HG02973 (cell line): ENCODE results near the gene ESAM.
"Not testable (repeated sequence)": the region's sequence is repeated elsewhere in the genome, so short reads cannot be mapped to it uniquely, and the experiment has no call there.

Experiments used
- ATAC-seq: cut with Tn5 transposase; IDR thresholded peaks from one replicate; pipeline ENCODE4 v1.9.1; 2021; ENCODE audit warnings: moderate library complexity; ENCODE audit not compliant: unreplicated experiment

Gene ESAM

GRCh38 chr11:124776865-124777645 is 15.0 kb upstream of the ESAM start:
- ATAC-seq = no peak

- not testable (repeated sequence) for ATAC-seq
Observed at GRCh38 chr11:124770959-124771358, 8.9 kb upstream of the ESAM start.

- no peak for ATAC-seq
Observed at GRCh38 chr11:124769806-124770774, 8.0 kb upstream of the ESAM start.

DNA sequence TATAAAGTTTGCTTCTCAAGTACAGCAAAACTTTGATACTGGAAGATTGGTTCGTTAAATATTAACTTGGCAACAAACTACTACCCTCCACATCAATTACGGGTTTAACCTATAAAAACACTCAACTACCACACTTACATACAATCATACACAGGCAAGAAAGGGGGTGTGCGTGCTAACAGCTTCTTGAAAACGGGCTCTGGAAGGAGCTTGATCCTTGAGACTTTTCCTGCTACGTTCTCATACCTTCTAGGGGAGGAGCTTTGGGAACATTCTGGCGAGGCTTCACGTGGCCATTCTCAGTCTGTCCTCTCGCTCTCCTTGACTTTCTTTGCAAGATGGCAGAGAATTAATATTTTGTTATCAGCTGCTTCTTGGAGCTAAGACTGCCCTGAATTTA is 6.8 kb upstream of the ESAM start:
- no peak for ATAC-seq

GRCh38 chr11:124766156-124766555 is 4.1 kb upstream of the ESAM start:
- no peak for ATAC-seq

- ATAC-seq = no peak
Observed at GRCh38 chr11:124763156-124763947, 1.3 kb upstream of the ESAM start.

- ATAC-seq = peak; percentile 13
Observed at GRCh38 chr11:124762624-124763155, 600 bp upstream of the ESAM start.

DNA sequence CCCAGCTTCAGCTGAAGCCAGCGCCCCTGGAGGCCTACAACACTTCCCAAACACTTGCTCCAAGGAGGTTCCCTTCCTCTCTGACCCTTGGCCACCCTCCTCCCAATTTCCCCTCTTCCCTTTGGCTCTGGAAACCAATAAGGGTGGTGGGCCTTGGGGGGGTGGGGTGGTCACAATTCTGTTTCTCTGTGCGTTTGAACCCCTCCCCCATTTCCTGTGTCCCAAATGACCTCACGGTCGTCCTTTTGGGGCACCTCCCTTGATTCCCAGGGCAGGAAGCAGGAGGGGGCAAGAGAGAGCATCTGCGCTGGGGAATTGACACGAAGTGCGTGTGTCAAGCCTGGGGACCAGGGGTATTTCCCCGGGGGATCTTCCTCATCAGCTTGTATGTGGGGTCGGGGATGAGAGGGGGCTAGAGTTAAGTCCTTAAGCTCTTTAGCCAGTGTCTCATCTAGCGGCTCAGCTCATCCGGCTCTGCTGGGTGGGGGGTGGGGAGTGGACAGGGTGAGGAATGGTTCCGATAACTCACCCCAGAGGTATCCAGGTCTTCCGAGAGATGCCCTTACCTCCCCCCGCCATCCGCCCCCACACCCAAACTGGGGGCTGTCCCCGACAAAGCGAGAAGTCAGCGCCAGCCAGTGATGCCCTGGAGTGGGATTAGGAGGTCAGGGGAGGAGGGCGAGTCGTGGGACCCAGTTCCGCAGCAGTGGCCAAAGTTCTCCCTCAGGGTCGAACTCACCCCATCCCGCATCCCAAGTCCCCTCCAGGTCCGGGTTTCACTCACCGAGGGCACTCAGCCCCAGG is 587 bp downstream of the ESAM start:
- ATAC-seq = no peak

DNA sequence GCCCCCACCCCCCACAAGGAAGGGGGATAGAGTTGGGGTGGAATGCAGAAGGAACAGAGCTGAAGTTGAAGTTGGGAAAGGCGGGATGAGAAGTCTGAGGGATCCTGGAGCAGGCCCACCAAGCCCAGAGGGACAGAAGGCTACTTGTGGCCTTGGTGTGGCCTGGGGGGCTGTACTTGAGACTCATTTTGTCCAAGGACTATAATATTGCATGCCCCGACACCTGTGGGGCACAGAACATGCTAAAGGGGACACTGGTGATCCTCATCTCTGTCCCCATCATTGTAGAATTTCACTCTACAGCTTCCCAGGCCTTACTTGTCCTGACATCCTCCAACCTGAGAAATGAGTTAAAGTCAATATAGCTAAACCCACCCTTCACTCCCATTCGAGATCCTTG is 1.3 kb downstream of the ESAM start:
- ATAC-seq = no peak

GRCh38 chr11:124760205-124760652 is 1.9 kb downstream of the ESAM start:
- ATAC-seq = no peak

DNA sequence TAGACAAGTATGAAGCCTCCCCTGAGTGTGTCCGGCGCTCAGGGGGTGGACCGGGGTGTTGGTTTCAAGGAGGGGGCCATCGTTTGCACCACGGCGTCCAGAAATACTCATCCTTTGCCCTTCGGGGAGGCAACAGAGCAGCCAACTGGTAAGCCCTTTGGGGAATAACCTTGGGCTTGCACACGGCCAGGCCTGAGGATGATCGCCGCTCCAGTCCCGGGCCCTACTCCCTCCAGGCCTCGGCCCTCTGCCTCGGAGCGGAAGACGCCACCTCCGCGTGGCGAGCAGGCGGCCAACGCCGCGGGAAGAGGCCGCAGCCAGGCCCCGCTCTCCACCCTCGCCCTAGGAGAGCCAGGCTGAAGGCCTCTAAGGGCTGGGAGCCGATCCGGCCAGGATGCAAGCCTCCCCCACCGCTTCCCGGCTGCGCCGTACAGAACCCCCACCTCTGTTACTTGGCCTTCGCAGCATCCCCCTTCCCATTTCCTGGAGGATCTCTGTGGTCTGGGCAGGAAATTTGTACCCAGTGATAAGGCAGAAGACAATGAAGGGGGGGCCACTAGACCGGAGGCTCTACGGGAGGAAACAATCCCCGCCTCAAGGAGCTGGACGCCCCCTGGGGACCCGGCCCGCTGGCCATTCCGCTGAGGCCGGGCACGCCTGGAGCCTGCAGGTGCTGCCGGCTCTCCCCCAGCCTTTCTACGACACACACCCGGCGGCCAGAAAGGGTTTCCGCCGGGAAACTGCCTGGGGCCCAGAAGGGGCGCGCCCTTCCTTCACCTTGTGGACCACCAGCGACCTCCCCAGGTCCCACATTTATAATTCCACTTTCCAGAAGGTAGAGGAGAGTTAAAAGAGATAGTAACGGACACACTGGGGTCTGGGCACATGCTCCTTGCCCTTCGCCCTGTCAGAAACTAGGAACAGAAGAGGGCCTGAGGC is 2.6 kb downstream of the ESAM start:
- no peak for ATAC-seq

DNA sequence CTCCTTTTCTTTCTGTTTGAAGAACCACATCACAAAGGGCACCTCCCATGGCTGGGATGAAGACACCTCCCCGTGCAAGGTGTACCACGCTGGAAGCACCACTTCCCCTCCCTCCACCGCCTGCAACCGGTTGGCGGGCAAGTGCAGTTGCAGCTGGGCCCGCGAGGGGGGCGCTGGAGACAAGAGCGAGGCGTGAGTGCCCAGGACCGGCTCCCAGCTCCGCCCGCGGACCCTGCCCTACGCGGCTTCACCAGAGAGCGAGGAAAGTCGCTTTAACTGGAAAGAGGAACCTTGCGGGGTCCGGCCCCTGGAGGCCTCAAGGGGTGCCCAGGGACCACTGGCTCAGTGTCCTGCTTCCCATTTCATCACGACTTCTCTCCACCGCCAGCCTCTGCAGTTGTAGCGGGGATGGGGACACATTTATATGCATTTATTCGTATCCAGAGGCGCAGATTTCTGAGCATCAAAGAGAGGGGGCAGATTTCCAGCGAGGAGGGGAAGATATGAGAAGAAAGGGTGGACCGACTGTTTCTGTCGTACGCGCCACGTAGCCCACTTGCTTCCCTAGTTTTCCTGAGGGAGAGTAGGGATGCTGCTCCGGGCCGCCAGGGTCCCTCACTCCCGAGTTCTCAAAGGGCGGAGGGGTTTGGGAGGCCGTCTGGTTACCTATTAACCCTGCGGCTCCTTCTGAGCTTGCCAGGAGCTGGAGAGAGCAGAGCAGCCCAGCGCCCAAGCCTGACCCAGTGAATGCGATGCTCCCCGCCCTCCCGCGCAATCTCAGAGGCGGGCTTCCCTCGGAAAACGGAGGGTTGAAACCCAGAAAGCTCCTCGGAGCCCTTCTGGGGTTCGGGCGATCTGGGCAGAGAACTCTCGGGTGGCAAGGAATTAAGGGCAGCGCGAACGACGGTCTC is 3.5 kb downstream of the ESAM start:
- peak; percentile 67 for ATAC-seq

GRCh38 chr11:124757320-124757719 is 4.8 kb downstream of the ESAM start:
- ATAC-seq = no peak

GRCh38 chr11:124756753-124757227 is 5.3 kb downstream of the ESAM start:
- no peak for ATAC-seq

GRCh38 chr11:124756033-124756752 is 5.9 kb downstream of the ESAM start:
- ATAC-seq = no peak

GRCh38 chr11:124754710-124755109 is 7.4 kb downstream of the ESAM start:
- no peak for ATAC-seq

DNA sequence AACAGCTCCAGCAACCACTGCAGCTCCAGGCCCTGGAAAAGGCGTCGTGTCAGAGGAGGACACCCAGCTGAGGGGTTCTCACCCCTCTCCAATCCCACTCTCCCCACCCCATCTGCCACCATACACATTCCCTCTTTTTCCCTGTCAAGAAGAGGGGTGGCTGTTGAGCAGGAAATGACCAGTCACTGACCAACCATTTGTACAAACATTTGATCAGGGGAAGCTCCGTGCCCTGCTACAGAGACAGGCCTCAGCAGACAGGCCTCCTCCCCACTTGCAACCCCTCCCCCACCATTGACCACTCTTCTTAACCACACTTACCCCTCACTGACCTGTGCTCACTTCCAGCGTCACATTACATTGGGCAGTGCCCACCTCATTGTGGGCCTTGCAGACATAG is 7.8 kb downstream of the ESAM start:
- no peak for ATAC-seq
